ENCODE results near the gene STAT4.

The STAT4 gene

GRCh38 chr2:190981733-190982132, 169.1 kb downstream of the STAT4 start:
- Histone ChIP-seq H2BK120ac (ENCODE audit: low read depth, low read length) (no peak overlapping the region), H2AFZ (ENCODE audit: low read length) (no peak overlapping the region), H3K9ac (ENCODE audit: low read depth, low read length, poor library complexity) (no peak overlapping the region), H3K27ac (replicated peaks; ENCODE audit: low read length) (no peak overlapping the region), H3K4me1 (ENCODE audit: control insufficient read depth in 2 of 2, insufficient read depth in 1 of 2, low read depth in 1 of 2, low read length in 2 of 2) (no peaks in the 10 kb centered on the region), H3K79me1 (ENCODE audit: low read depth, low read length) (no peaks in the 10 kb centered on the region), H3K9me3 (replicated peaks in 1 of 2; ENCODE audit: control insufficient read depth in 2 of 2, insufficient read depth in 1 of 2, low read depth in 1 of 2, low read length in 2 of 2) (peaks cover 0 to 8% of the 10 kb centered on the region in 2 donors), H3K14ac (ENCODE audit: low read length) (no peak overlapping the region), H3K18ac (ENCODE audit: low read length) (no peak overlapping the region), H2BK12ac (ENCODE audit: low read length) (no peak overlapping the region), H3K23ac (ENCODE audit: low read depth, low read length, poor library complexity) (no peak overlapping the region), H2BK5ac (ENCODE audit: low read length) (no peak overlapping the region), H2AK5ac (ENCODE audit: low read depth, low read length) (no peak overlapping the region), H3K36me3 (replicated peaks in 1 of 2; ENCODE audit: control insufficient read depth in 2 of 2, insufficient read depth in 2 of 2, low read length in 2 of 2) (peaks cover 30 to 100% of the 10 kb centered on the region in 2 donors), H4K91ac (ENCODE audit: low read depth, low read length, poor library complexity) (no peak overlapping the region), H4K8ac (ENCODE audit: low read depth, low read length) (no peak overlapping the region), H2BK15ac (ENCODE audit: low read length) (no peak overlapping the region), H3K27me3 (ENCODE audit: control insufficient read depth in 3 of 3, insufficient read depth in 3 of 3, low read depth in 1 of 3, low read length in 3 of 3) (no peaks in the 10 kb centered on the region), H3K4me3 (ENCODE audit: low read length in 2 of 2) (no peak overlapping the region), H3K4me2 (ENCODE audit: insufficient read depth, low read length, poor library complexity, severe bottlenecking) (no peak overlapping the region), H3K4ac (ENCODE audit: low read length) (no peak overlapping the region)
- no CpG with 5 or more reads among the region's 1 CpG for WGBS, 2 donors (ENCODE audit: extremely low coverage in 2 of 2, insufficient read length in 2 of 2, insufficient replicate concordance in 1 of 2)
- DNase-seq (ENCODE audit: low spot score): no peak

GRCh38 chr2:190981333-190981732, 169.5 kb downstream of the STAT4 start:
- Histone ChIP-seq H2BK12ac (ENCODE audit: low read length) (no peak overlapping the region), H2BK15ac (ENCODE audit: low read length) (no peak overlapping the region), H3K4me3 (ENCODE audit: low read length in 2 of 2) (no peak overlapping the region), H3K36me3 (replicated peaks in 1 of 2; ENCODE audit: control insufficient read depth in 2 of 2, insufficient read depth in 2 of 2, low read length in 2 of 2) (peaks cover 27 to 100% of the 10 kb centered on the region in 2 donors), H3K4me1 (ENCODE audit: control insufficient read depth in 2 of 2, insufficient read depth in 1 of 2, low read depth in 1 of 2, low read length in 2 of 2) (no peaks in the 10 kb centered on the region), H3K18ac (ENCODE audit: low read length) (no peak overlapping the region), H3K9me3 (replicated peaks in 1 of 2; ENCODE audit: control insufficient read depth in 2 of 2, insufficient read depth in 1 of 2, low read depth in 1 of 2, low read length in 2 of 2) (peaks cover 0 to 8% of the 10 kb centered on the region in 2 donors), H2AK5ac (ENCODE audit: low read depth, low read length) (no peak overlapping the region), H3K9ac (ENCODE audit: low read depth, low read length, poor library complexity) (no peak overlapping the region), H2BK5ac (ENCODE audit: low read length) (no peak overlapping the region), H3K14ac (ENCODE audit: low read length) (no peak overlapping the region), H3K27me3 (ENCODE audit: control insufficient read depth in 3 of 3, insufficient read depth in 3 of 3, low read depth in 1 of 3, low read length in 3 of 3) (no peaks in the 10 kb centered on the region), H4K8ac (ENCODE audit: low read depth, low read length) (no peak overlapping the region), H2BK120ac (ENCODE audit: low read depth, low read length) (no peak overlapping the region), H3K23ac (ENCODE audit: low read depth, low read length, poor library complexity) (no peak overlapping the region), H3K79me1 (ENCODE audit: low read depth, low read length) (no peaks in the 10 kb centered on the region), H3K4me2 (ENCODE audit: insufficient read depth, low read length, poor library complexity, severe bottlenecking) (no peak overlapping the region), H3K27ac (replicated peaks; ENCODE audit: low read length) (no peak overlapping the region), H3K4ac (ENCODE audit: low read length) (no peak overlapping the region), H4K91ac (ENCODE audit: low read depth, low read length, poor library complexity) (no peak overlapping the region), H2AFZ (ENCODE audit: low read length) (no peak overlapping the region)
- DNase-seq (ENCODE audit: low spot score): no peak
- no CpG with 5 or more reads among the region's 6 CpGs for WGBS, 2 donors (ENCODE audit: extremely low coverage in 2 of 2, insufficient read length in 2 of 2, insufficient replicate concordance in 1 of 2)

GRCh38 chr2:190980630-190981209, 170.1 kb downstream of the STAT4 start:
- Histone ChIP-seq H3K4me2 (ENCODE audit: insufficient read depth, low read length, poor library complexity, severe bottlenecking) (no peak overlapping the region), H3K79me1 (ENCODE audit: low read depth, low read length) (no peaks in the 10 kb centered on the region), H3K14ac (ENCODE audit: low read length) (no peak overlapping the region), H3K36me3 (replicated peaks in 1 of 2; ENCODE audit: control insufficient read depth in 2 of 2, insufficient read depth in 2 of 2, low read length in 2 of 2) (peaks cover 24 to 100% of the 10 kb centered on the region in 2 donors), H3K4me1 (ENCODE audit: control insufficient read depth in 2 of 2, insufficient read depth in 1 of 2, low read depth in 1 of 2, low read length in 2 of 2) (no peaks in the 10 kb centered on the region), H3K27ac (replicated peaks; ENCODE audit: low read length) (no peak overlapping the region), H2BK15ac (ENCODE audit: low read length) (no peak overlapping the region), H2AK5ac (ENCODE audit: low read depth, low read length) (no peak overlapping the region), H4K91ac (ENCODE audit: low read depth, low read length, poor library complexity) (no peak overlapping the region), H3K23ac (ENCODE audit: low read depth, low read length, poor library complexity) (no peak overlapping the region), H3K9ac (ENCODE audit: low read depth, low read length, poor library complexity) (no peak overlapping the region), H3K18ac (ENCODE audit: low read length) (no peak overlapping the region), H3K4ac (ENCODE audit: low read length) (no peak overlapping the region), H2BK12ac (ENCODE audit: low read length) (no peak overlapping the region), H2BK120ac (ENCODE audit: low read depth, low read length) (no peak overlapping the region), H3K4me3 (ENCODE audit: low read length in 2 of 2) (no peak overlapping the region), H2BK5ac (ENCODE audit: low read length) (no peak overlapping the region), H4K8ac (ENCODE audit: low read depth, low read length) (no peak overlapping the region), H2AFZ (ENCODE audit: low read length) (no peak overlapping the region), H3K27me3 (ENCODE audit: control insufficient read depth in 3 of 3, insufficient read depth in 3 of 3, low read depth in 1 of 3, low read length in 3 of 3) (no peaks in the 10 kb centered on the region), H3K9me3 (replicated peaks in 1 of 2; ENCODE audit: control insufficient read depth in 2 of 2, insufficient read depth in 1 of 2, low read depth in 1 of 2, low read length in 2 of 2) (peaks cover 0 to 8% of the 10 kb centered on the region in 2 donors)
- WGBS, 2 donors (ENCODE audit: extremely low coverage in 2 of 2, insufficient read length in 2 of 2, insufficient replicate concordance in 1 of 2): no CpG with 5 or more reads among the region's 10 CpGs
- DNase-seq (ENCODE audit: low spot score): no peak

- H2BK5ac ChIP-seq (ENCODE audit: low read length): no peak overlapping the region
- WGBS, 2 donors (ENCODE audit: extremely low coverage in 2 of 2, insufficient read length in 2 of 2, insufficient replicate concordance in 1 of 2): no CpG with 5 or more reads among the region's 14 CpGs
- H2AFZ ChIP-seq (ENCODE audit: low read length): no peak overlapping the region
- H3K18ac ChIP-seq (ENCODE audit: low read length): no peak overlapping the region
- H2AK5ac ChIP-seq (ENCODE audit: low read depth, low read length): no peak overlapping the region
- H3K4me1 ChIP-seq (ENCODE audit: control insufficient read depth in 2 of 2, insufficient read depth in 1 of 2, low read depth in 1 of 2, low read length in 2 of 2): no peaks in the 10 kb centered on the region
- no peaks in the 10 kb centered on the region for H3K27me3 ChIP-seq (ENCODE audit: control insufficient read depth in 3 of 3, insufficient read depth in 3 of 3, low read depth in 1 of 3, low read length in 3 of 3)
- no peak overlapping the region for H4K91ac ChIP-seq (ENCODE audit: low read depth, low read length, poor library complexity)
- H3K27ac ChIP-seq (replicated peaks; ENCODE audit: low read length): no peak overlapping the region
- no peaks in the 10 kb centered on the region for H3K79me1 ChIP-seq (ENCODE audit: low read depth, low read length)
- peaks cover 24 to 100% of the 10 kb centered on the region in 2 donors for H3K36me3 ChIP-seq (replicated peaks in 1 of 2; ENCODE audit: control insufficient read depth in 2 of 2, insufficient read depth in 2 of 2, low read length in 2 of 2)
- no peak overlapping the region for H2BK120ac ChIP-seq (ENCODE audit: low read depth, low read length)
- no peak overlapping the region for H3K4me2 ChIP-seq (ENCODE audit: insufficient read depth, low read length, poor library complexity, severe bottlenecking)
- H3K14ac ChIP-seq (ENCODE audit: low read length): no peak overlapping the region
- peaks cover 0 to 8% of the 10 kb centered on the region in 2 donors for H3K9me3 ChIP-seq (replicated peaks in 1 of 2; ENCODE audit: control insufficient read depth in 2 of 2, insufficient read depth in 1 of 2, low read depth in 1 of 2, low read length in 2 of 2)
- no peak overlapping the region for H2BK12ac ChIP-seq (ENCODE audit: low read length)
- H3K9ac ChIP-seq (ENCODE audit: low read depth, low read length, poor library complexity): no peak overlapping the region
- no peak overlapping the region for H3K4ac ChIP-seq (ENCODE audit: low read length)
- no peak overlapping the region for H2BK15ac ChIP-seq (ENCODE audit: low read length)
- H4K8ac ChIP-seq (ENCODE audit: low read depth, low read length): no peak overlapping the region
- H3K23ac ChIP-seq (ENCODE audit: low read depth, low read length, poor library complexity): no peak overlapping the region
- H3K4me3 ChIP-seq (ENCODE audit: low read length in 2 of 2): no peak overlapping the region
- DNase-seq (ENCODE audit: low spot score): no peak
These were observed 170.7 kb downstream of the STAT4 start for GRCh38 chr2:190979906-190980629.

Measured in neuronal stem cell (in vitro differentiated cells).